GM12878 (cell line): ENCODE data around the gene PGBD5. TPM values are rescaled to one million over a fixed set of nuclear protein-coding genes. Genes with fewer than 3 reads are reported as not detected.

Experiments used
- ATAC-seq: fragments of 200-7000 bp; cut with Tn5 transposase; 3 replicates; pipeline ENCODE4 v1.9.1; 2020; ENCODE audit warnings: mild to moderate bottlenecking, moderate library complexity
- BruUV-seq: library from RNA; stranded (reverse); fragments of 400-500 nt; replicated peaks from 2 replicates; lab custom pipeline; 2021; lab: Mats Ljungman, UMichigan
- CTCF ChIA-PET: fragments of 300-600 bp; sonication (Branson Sonifier 250); formaldehyde crosslinking; extraction: SDS; loops from one replicate; lab custom pipeline; 2021; ENCODE audit warnings: inconsistent platforms; lab: Yijun Ruan, JAX
- POLR2A ChIA-PET: fragments of 350-600 bp; formaldehyde crosslinking; extraction: SDS; loops from one replicate; lab custom pipeline; 2021; ENCODE audit warnings: inconsistent platforms; lab: Charles Lee
- RAD21 ChIA-PET: fragments of 300-600 bp; sonication (Branson Sonifier 250); formaldehyde crosslinking; loops from one replicate; lab custom pipeline; 2023; ENCODE audit warnings: antibody characterized with exemption; ENCODE audit not compliant: unreplicated experiment; lab: Charles Lee
- SMC1A ChIA-PET: fragments of 300-600 bp; sonication (Branson Sonifier 250); formaldehyde crosslinking; loops from one replicate; lab custom pipeline; 2023; ENCODE audit not compliant: unreplicated experiment, uncharacterized antibody; lab: Charles Lee
- DNase-seq: peaks from one replicate; pipeline ENCODE4 v3.0.0-alpha.2; 2011; ENCODE audit warnings: low read depth, low spot score
- FAIRE-seq: peaks from 3 replicates; lab custom pipeline; 2011; peaks lifted over from hg19 to GRCh38; lab: Jason Lieb, UNC
- H2AFZ ChIP-seq: 2 replicates; pipeline ENCODE4 v1.6.0; 2011; ENCODE audit warnings: low read depth, low read length, control low read depth; ENCODE audit not compliant: control insufficient read depth
- H3K27ac ChIP-seq: 2 replicates; pipeline ENCODE4 v1.5.1; 2011; ENCODE audit warnings: control low read depth; ENCODE audit not compliant: control insufficient read depth, insufficient read depth
- H3K27me3 ChIP-seq, 2 experiments: replicated peaks in 1 of 2; 2 replicates each; pipeline versions ENCODE4 v1.6.0 to v1.6.1; 2011; ENCODE audit warnings: low read length in 1 of 2; ENCODE audit not compliant: control insufficient read depth in 2 of 2, insufficient read depth in 2 of 2
- H3K36me3 ChIP-seq, 2 experiments: 2 replicates each; pipeline ENCODE4 v1.5.1; 2011; ENCODE audit warnings: low read length in 1 of 2; ENCODE audit not compliant: control insufficient read depth in 2 of 2, insufficient read depth in 2 of 2
- H3K4me1 ChIP-seq: 2 replicates; pipeline ENCODE4 v1.6.1; 2011; ENCODE audit warnings: mild to moderate bottlenecking, low read length, moderate library complexity, mixed read lengths; ENCODE audit not compliant: control insufficient read depth, insufficient read depth
- H3K4me2 ChIP-seq: 2 replicates; pipeline ENCODE4 v1.6.0; 2011; ENCODE audit warnings: control low read depth; ENCODE audit not compliant: control insufficient read depth, insufficient read depth
- H3K4me3 ChIP-seq: fragments of 200-600 bp; sonication (generic); 2 replicates; pipeline ENCODE4 v1.5.1; 2016
- H3K79me2 ChIP-seq: 2 replicates; pipeline ENCODE4 v1.6.0; 2011; ENCODE audit warnings: low read length; ENCODE audit not compliant: control insufficient read depth, insufficient read depth
- H3K9ac ChIP-seq: 2 replicates; pipeline ENCODE4 v1.8.0; 2011; ENCODE audit warnings: low read length, control low read depth, mixed read lengths; ENCODE audit not compliant: control insufficient read depth, insufficient read depth
- H3K9me3 ChIP-seq: replicated peaks from 3 replicates; pipeline ENCODE4 v1.5.1; 2011; ENCODE audit warnings: mild to moderate bottlenecking, low read length; ENCODE audit not compliant: control insufficient read depth, insufficient read depth
- H4K20me1 ChIP-seq: 2 replicates; pipeline ENCODE4 v1.6.0; 2011; ENCODE audit not compliant: control insufficient read depth, insufficient read depth
- ZBED1 ChIP-seq: IDR thresholded peaks from 2 replicates; pipeline ENCODE4 v1.6.1; 2016; ENCODE audit warnings: borderline replicate concordance
- WGBS: methylation state at CpG from one replicate; pipeline ENCODE4 v1.1.6; 2016; ENCODE audit warnings: low lambda C conversion rate; ENCODE audit not compliant: insufficient replicate concordance, insufficient coverage; ENCODE audit errors: missing lambda C conversion rate; 5-methylcytosine and 5-hydroxymethylcytosine counted together
- in situ Hi-C: fragments of 300-500 bp; cut with MboI; formaldehyde crosslinking; loops from 9 replicates; pipeline ENCODE4 v1.14.3; 2018; ENCODE audit warnings: mixed read lengths
- intact Hi-C: fragments of 100-400 bp; cut with micrococcal nuclease; formaldehyde crosslinking; loops from one replicate; pipeline ENCODE4 v1.14.2; 2022; ENCODE audit not compliant: unreplicated experiment
- polyA plus RNA-seq, 11 experiments: library from polyadenylated mRNA; depleted of rRNA in 4 of 11; unstranded in 6 of 11; stranded (reverse) in 5 of 11; fragments of >200 nt; fragmentation: Nextera tagmentation in 4 of 11; fragmentation: Illumina TruSeq in 1 of 11; extraction: Ambion mirVana in 4 of 11; extraction: Trizol in 1 of 11; gene quantifications; 1 replicate in 1 of 11; 2 replicates in 10 of 11; pipeline versions ENCODE4 v1.2.1 to v1.2.3, GENCODE V29; 2011 to 2016; ENCODE audit warnings: inconsistent platforms in 2 of 11, missing spikeins in 2 of 11, low read depth in 1 of 11
- total RNA-seq, 4 experiments: library from RNA; depleted of rRNA in 3 of 4; stranded (reverse); fragments of >200 nt in 3 of 4; fragmentation: Illumina TruSeq in 1 of 4; extraction: Trizol in 1 of 4; gene quantifications; 2 replicates each; pipeline versions ENCODE4 v1.2.1 to v1.2.3, GENCODE V29; 2013 to 2021
- TF ChIP-seq, protein P1 (sequence below): fragments of 450-650 bp; IDR thresholded peaks from 2 replicates; pipeline ENCODE4 v1.6.1; 2018; ENCODE audit warnings: borderline replicate concordance, mild to moderate bottlenecking; ENCODE audit not compliant: partially characterized antibody

The PGBD5 gene
- total and polyA plus RNA-seq, 10 of the 15 experiments (the other 5 are each of a cell fraction or from before 2014, with no cell fraction given): 0.03 TPM; not detected in 9

DNA sequence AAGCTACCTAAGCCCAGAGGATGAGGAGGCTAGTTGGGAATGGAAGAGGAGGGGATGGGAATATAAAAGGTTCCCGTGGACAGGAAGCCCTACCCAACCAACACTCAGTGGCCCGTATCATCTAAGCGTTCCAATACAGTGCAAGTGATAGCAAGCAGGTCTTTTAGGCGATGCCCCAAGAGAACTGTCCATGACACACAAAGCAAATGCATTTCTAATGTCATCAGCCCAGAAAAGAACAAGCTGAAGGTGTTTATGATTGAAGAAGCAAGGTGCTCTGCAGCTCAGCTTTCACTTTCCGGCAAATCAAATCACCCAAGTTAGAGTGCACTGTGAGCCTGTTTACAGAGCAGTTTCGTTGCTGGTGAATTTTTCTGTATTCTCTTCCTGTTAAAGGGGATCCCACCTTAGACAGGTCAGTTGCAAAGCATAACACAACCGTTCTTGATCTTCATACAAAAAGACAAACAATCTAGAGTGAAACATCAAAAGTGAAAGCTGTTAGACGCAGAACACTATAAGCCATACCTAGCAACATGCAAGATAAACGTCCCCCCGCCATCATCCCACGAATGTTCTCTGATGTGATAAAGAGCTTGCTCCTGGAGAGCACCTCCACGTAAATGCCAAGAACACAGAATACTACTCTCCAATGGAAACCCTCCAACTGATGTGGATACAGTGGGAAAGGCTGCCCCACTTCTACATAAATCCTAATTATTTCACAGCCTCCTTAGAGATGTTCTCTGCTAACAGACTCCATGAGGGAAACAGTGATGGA lies 54.0 kb downstream of the PGBD5 start (continued):
- TF ChIP-seq, protein P1, sequence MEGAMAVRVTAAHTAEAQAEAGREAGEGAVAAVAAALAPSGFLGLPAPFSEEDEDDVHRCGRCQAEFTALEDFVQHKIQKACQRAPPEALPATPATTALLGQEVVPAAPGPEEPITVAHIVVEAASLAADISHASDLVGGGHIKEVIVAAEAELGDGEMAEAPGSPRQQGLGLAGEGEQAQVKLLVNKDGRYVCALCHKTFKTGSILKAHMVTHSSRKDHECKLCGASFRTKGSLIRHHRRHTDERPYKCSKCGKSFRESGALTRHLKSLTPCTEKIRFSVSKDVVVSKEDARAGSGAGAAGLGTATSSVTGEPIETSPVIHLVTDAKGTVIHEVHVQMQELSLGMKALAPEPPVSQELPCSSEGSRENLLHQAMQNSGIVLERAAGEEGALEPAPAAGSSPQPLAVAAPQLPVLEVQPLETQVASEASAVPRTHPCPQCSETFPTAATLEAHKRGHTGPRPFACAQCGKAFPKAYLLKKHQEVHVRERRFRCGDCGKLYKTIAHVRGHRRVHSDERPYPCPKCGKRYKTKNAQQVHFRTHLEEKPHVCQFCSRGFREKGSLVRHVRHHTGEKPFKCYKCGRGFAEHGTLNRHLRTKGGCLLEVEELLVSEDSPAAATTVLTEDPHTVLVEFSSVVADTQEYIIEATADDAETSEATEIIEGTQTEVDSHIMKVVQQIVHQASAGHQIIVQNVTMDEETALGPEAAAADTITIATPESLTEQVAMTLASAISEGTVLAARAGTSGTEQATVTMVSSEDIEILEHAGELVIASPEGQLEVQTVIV: no peak

DNA sequence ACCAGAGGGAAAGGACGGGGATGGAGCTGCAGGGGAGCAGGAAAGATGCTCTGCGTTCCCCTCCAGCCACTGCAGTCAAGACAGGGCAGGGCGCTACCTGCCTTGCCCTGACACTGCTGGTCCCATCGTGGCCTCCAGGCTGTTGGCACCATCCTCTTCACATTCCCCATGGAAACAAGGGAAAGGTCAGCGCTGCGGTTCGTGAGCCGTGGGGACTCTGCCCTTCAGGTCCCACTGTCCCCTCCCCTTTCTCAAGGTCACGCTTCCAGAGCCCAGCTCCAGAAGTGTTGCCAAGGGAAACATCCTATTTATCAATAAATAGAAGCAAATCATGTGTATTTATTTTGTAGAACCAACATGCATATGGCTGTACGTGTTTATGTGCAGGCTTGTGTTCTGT lies 56.0 kb downstream of the PGBD5 start:
- FAIRE-seq (no peak), DNase-seq (no peak), ATAC-seq (no peak)
- WGBS: 52% methylated on average over 10 of the region's 10 CpGs
- no peaks in the 10 kb centered on the region for H4K20me1 ChIP-seq
- no peak overlapping the region for H3K9ac ChIP-seq
- H3K4me2 ChIP-seq: no peak overlapping the region
- H3K27me3 ChIP-seq: peaks cover 2 to 3% of the 10 kb centered on the region in 2 experiments; a peak in 3 of 4 replicates
- no peak overlapping the region for H3K4me3 ChIP-seq
- H3K36me3 ChIP-seq: no peaks in the 10 kb centered on the region
- ChIA-PET SMC1A (interaction anchor here (0.7 kb wide), 1 partner anchor 850 kb away, joined by 3 read pairs; no protein-coding TSS in a partner anchor), CTCF (no interaction called here), RAD21 (no interaction called here)
- H2AFZ ChIP-seq: no peak overlapping the region
- no peak overlapping the region for H3K27ac ChIP-seq
- no TSS peak for BruUV-seq
- H3K9me3 ChIP-seq: no peaks in the 10 kb centered on the region
- H3K4me1 ChIP-seq: no peaks in the 10 kb centered on the region
- no peak for TF ChIP-seq ZBED1
- TF ChIP-seq, all 136 proteins: peak for 0
- in situ Hi-C loops: no loop called here
- H3K79me2 ChIP-seq: no peaks in the 10 kb centered on the region
- POLR2A ChIA-PET: no interaction called here
- intact Hi-C loops: no loop called here
